ENCODE results near the gene RNF43. TPM values are rescaled to one million over a fixed set of nuclear protein-coding genes. Genes with fewer than 3 reads are reported as not detected.

The RNF43 gene
- total RNA-seq, 6 donors from 2014 or later = 8.5 to 22.0 (median 13.0) TPM

- H3K27me3 ChIP-seq = no peaks in the 10 kb centered on the region
- H3K4me1 ChIP-seq = peaks cover 3 to 41% (median 34%) of the 10 kb centered on the region in 4 donors
- H3K4me3 ChIP-seq = no peak overlapping the region
- no peak for ATAC-seq (ENCODE audit: low FRiP score in 2 of 2)
- H3K27ac ChIP-seq = peak overlapping the region in 1 of 4 donors; percentile 43
- H3K36me3 ChIP-seq = no peaks in the 10 kb centered on the region
- H3K9me3 ChIP-seq = no peaks in the 10 kb centered on the region
- no peak for DNase-seq
- 68 to 75% methylated on average over 3 of the region's 3 CpGs for WGBS, 2 donors
- TF ChIP-seq POLR2AphosphoS5 (IDR thresholded peaks at IDR 0.05) (no peak), POLR2A (IDR thresholded peaks at IDR 0.05) (no peak), EP300 (IDR thresholded peaks at IDR 0.05) (no peak)
- TF ChIP-seq, protein P1, sequence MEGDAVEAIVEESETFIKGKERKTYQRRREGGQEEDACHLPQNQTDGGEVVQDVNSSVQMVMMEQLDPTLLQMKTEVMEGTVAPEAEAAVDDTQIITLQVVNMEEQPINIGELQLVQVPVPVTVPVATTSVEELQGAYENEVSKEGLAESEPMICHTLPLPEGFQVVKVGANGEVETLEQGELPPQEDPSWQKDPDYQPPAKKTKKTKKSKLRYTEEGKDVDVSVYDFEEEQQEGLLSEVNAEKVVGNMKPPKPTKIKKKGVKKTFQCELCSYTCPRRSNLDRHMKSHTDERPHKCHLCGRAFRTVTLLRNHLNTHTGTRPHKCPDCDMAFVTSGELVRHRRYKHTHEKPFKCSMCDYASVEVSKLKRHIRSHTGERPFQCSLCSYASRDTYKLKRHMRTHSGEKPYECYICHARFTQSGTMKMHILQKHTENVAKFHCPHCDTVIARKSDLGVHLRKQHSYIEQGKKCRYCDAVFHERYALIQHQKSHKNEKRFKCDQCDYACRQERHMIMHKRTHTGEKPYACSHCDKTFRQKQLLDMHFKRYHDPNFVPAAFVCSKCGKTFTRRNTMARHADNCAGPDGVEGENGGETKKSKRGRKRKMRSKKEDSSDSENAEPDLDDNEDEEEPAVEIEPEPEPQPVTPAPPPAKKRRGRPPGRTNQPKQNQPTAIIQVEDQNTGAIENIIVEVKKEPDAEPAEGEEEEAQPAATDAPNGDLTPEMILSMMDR (IDR thresholded peaks at IDR 0.05) = no peak
Observed at GRCh38 chr17:58379511-58379824, 37.9 kb downstream of the RNF43 start.

DNA sequence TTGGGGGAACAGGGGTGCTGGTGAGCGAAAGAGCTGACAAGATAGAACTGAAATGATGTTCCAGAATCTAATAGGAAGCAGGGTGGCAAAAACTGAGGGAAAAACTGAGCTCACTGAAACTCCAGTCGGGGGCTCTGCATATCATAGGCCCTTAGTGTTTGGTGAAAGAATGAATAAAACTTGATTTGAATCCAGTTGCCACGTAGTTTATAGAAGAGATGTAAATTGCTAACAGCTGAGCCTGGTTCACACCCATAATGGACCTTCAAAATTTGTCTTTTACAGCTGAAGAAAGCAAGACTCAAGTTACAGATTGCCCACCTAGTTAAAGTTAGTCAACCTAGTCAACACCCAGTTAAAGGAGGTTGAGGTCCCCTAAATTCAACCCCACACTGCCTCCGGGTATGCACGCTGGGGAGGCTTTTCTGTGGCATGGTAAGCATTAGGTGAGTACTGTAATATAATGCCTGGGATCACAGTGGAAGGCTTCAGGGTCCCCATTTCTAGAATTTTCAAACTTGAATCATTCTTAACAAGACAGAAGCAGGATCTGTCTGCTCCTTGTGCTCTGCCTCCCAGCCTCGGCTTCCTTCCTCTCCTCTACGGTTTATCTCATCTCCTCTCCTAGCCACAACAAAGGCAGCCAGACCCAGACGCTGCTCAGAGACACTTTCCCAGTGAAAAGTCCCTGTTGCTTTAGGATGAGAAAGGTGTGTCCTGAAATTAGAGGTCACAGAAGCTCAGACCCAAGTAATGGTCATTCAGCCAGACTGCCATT lies 38.4 kb downstream of the RNF43 start:
- no peak for ATAC-seq (ENCODE audit: low FRiP score in 2 of 2)
- H3K9me3 ChIP-seq = no peaks in the 10 kb centered on the region
- no peak for DNase-seq
- no peaks in the 10 kb centered on the region for H3K27me3 ChIP-seq
- 61 to 74% methylated on average over 8 of the region's 8 CpGs for WGBS, 2 donors
- TF ChIP-seq, protein P1 (IDR thresholded peaks at IDR 0.05) = no peak
- no peak for TF ChIP-seq POLR2A (IDR thresholded peaks at IDR 0.05)
- no peak for TF ChIP-seq POLR2AphosphoS5 (IDR thresholded peaks at IDR 0.05)
- TF ChIP-seq EP300 (IDR thresholded peaks at IDR 0.05) = no peak
- H3K27ac ChIP-seq = no peak overlapping the region
- H3K36me3 ChIP-seq = no peaks in the 10 kb centered on the region
- peaks cover 3 to 41% (median 34%) of the 10 kb centered on the region in 4 donors for H3K4me1 ChIP-seq
- H3K4me3 ChIP-seq = no peak overlapping the region

DNA sequence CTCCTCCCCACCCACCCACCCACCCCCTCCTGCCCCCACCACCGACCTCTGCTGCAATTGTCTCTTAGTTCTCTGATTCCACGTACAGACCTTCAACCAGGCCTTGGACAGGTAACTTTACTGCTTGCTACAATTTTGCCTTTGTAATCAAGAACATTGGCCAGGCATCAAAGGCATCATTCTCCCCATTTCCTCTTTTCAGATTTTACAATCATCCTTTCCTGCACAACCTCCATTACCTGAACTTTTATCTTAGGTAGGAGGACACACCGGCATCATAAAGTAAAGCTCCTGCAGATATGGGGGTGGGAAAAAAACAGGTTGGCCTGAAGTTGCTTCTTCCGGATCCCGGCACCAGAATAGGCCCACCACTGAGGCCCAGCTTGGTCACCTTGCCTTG lies 39.7 kb downstream of the RNF43 start:
- Histone ChIP-seq H3K27me3 (no peaks in the 10 kb centered on the region), H3K4me3 (no peak overlapping the region), H3K36me3 (no peaks in the 10 kb centered on the region), H3K4me1 (peaks cover 3 to 33% (median 30%) of the 10 kb centered on the region in 4 donors), H3K9me3 (no peaks in the 10 kb centered on the region), H3K27ac (peak overlapping the region in 2 of 4 donors; percentile 15 to 42)
- no peak for DNase-seq
- WGBS, 2 donors = 80 to 89% methylated on average over 5 of the region's 5 CpGs
- TF ChIP-seq EP300 (IDR thresholded peaks at IDR 0.05) (no peak), POLR2A (IDR thresholded peaks at IDR 0.05) (no peak), POLR2AphosphoS5 (IDR thresholded peaks at IDR 0.05) (no peak)
- TF ChIP-seq, protein P1 (IDR thresholded peaks at IDR 0.05) = no peak
- ATAC-seq (ENCODE audit: low FRiP score in 2 of 2) = no peak

GRCh38 chr17:58377093-58377601 lies 40.2 kb downstream of the RNF43 start:
- TF ChIP-seq POLR2A (IDR thresholded peaks at IDR 0.05) (no peak), EP300 (IDR thresholded peaks at IDR 0.05) (peak in 1 of 4 donors; percentile 7), POLR2AphosphoS5 (IDR thresholded peaks at IDR 0.05) (peak in 1 of 2 donors; percentile 22)
- TF ChIP-seq, protein P1 (IDR thresholded peaks at IDR 0.05) = no peak
- H3K27me3 ChIP-seq = no peaks in the 10 kb centered on the region
- ATAC-seq (ENCODE audit: low FRiP score in 2 of 2) (peak; percentile 43 to 67), DNase-seq (peak in 1 of 2 donors; percentile 81)
- H3K9me3 ChIP-seq = no peaks in the 10 kb centered on the region
- peak overlapping the region in 2 of 4 donors; percentile 15 to 42 for H3K27ac ChIP-seq
- H3K4me3 ChIP-seq = no peak overlapping the region
- WGBS, 2 donors = 70 to 75% methylated on average over 3 of the region's 3 CpGs
- peaks cover 3 to 30% (median 25%) of the 10 kb centered on the region in 4 donors for H3K4me1 ChIP-seq
- no peaks in the 10 kb centered on the region for H3K36me3 ChIP-seq

Data from upper lobe of left lung (tissue), 6 donors.